ENCODE data around the gene SCRN2.

The SCRN2 gene

GRCh38 chr17:47821424-47822391, 19.4 kb downstream of the SCRN2 start, which contains the start of gene OSBPL7:
TSS of gene OSBPL7 (minus strand) at chr17:47821794. CDS start at chr17:47820278, 1,516 bp downstream.
- H3K27ac ChIP-seq = peak within 1 kb of the TSS; percentile 53
- TF ChIP-seq CTCF (conservative IDR thresholded peaks at IDR 0.05) = no peak

DNA sequence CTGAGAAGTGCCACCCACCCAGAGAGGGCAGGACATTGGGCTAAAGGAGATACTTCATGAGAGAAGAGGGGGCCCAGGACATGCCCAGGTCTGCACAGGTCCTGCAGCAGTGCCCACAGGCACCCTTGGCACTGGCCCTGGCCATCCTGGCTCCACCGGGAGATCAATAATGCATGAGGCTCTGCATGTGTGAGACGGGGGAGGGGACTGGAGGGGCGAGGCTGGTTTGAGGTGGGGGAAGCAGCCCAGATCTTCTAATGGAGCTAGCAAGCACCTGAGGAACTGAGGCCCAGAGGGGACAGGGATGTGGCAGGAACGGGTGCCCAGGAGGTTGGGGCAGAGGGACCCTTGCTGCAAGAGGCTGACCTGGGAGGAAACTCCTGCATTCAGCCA, 20.0 kb downstream of the SCRN2 start:
- H3K27ac ChIP-seq = peak overlapping the region; percentile 53
- TF ChIP-seq ZFX (IDR thresholded peaks at IDR 0.05) = no peak

GRCh38 chr17:47820033-47820789, 20.9 kb downstream of the SCRN2 start:
- H3K27ac ChIP-seq = no peak overlapping the region
- TF ChIP-seq ZFX (IDR thresholded peaks at IDR 0.05) (no peak), CTCF (conservative IDR thresholded peaks at IDR 0.05) (no peak)

- H3K27ac ChIP-seq = no peak overlapping the region
- no peak for TF ChIP-seq ZFX (IDR thresholded peaks at IDR 0.05)
- TF ChIP-seq CTCF (conservative IDR thresholded peaks at IDR 0.05) = no peak
Observed at GRCh38 chr17:47819475-47819874, 21.6 kb downstream of the SCRN2 start.

DNA sequence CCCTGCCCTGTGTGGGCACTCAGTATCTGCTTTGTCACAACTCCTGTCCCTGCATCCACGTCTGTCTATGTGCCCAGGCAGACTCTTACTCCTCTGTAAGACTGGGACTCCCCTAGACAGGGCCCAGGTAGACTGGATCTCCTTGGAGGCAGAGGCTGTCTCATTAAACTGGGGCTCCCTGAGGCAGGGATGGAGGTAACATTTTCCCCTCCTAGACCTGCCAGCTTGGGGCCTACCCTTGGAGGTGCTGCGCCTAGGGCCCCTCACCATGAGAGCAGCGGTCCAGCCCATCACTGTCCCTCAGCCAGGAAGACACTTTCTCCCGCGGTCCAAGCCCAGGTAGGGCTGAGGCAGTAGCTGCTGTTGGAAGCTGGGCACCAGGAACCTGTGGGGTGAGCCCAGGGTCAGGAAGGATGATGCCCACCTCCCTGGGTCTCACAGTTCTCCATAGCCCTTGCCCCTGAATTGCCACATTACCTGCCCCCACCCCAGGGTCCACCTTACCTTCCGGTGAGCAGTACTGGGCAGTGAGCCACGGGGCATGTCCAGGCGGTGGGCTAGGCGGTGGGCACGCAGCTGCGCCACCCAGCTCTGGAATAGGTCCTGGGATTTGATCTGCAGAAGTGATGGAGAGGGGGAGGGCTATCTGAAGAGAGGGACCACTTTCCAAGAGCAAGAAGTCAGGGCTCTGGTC, 22.9 kb downstream of the SCRN2 start:
- no peak for TF ChIP-seq ZFX (IDR thresholded peaks at IDR 0.05)
- no peak for TF ChIP-seq CTCF (conservative IDR thresholded peaks at IDR 0.05)
- H3K27ac ChIP-seq = no peak overlapping the region

DNA sequence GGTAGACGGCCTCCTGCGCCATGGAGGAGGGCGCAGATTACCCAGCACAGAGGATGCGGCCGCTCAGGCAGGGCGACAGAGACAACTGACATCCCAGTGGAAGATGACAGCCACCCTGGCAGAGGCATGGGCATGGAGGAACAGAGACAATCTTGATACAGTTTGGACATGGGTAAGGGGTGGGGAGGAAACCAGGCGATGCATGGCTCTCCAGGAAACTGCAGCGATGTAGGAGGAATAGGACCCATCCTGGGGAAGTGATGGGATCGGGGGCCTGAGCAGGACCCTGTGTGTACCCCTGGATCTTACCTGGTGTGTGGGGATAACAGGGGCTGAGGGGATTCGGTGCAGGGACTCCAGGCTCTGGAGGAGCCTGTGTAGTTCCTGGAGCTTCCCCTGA, 24.1 kb downstream of the SCRN2 start:
- TF ChIP-seq CTCF (conservative IDR thresholded peaks at IDR 0.05) = no peak
- no peak for TF ChIP-seq ZFX (IDR thresholded peaks at IDR 0.05)
- no peak overlapping the region for H3K27ac ChIP-seq

DNA sequence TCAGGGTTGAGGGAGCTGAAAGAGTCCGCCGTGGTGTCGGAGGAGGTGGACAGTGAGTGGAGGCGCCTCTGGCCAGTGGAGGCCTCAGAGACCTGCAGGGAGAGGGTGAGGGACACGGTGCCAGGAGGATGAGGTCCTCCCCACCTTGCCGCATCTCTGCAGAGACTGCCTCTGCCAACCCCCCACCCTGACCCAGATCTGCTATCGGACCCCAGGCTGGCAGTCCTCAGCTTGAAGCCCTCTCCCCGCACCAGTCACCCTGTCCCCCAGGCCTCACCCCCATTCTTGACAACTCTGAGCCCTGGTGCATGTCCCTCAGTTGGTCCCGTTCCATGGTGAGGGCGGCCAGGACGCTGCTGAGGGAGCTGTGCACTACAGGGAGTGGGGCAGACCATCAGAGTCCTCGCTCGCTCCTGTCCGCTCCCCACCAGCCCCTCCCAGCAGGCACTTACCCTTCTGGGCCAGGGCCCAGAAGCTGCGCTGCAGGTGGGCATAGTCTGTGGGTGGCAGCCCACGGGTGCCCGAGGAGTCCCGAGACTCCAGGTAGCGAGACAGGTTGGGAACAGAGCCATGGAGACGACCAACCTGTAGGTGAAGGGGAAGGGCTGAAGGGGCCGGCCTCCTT, 24.9 kb downstream of the SCRN2 start:
- TF ChIP-seq ZFX (IDR thresholded peaks at IDR 0.05) (no peak), CTCF (conservative IDR thresholded peaks at IDR 0.05) (no peak)

More for the DNA sequence above, 24.9 kb downstream of the SCRN2 start:
- no peak overlapping the region for H3K27ac ChIP-seq
